ENCODE data around the gene CRYBG1. TPM values are rescaled to one million over a fixed set of nuclear protein-coding genes. Genes with fewer than 3 reads are reported as not detected.
"Not testable (repeated sequence)": the region's sequence is repeated elsewhere in the genome, so short reads cannot be mapped to it uniquely, and the experiment has no call there.

CRYBG1 gene
- total RNA-seq, 4 donors from 2014 or later = 102 to 127 (median 125) TPM

GRCh38 chr6:106586815-106587415 lies 226.4 kb downstream of the CRYBG1 start:
- H3K4me3 ChIP-seq (ENCODE audit: low read depth, poor library complexity, severe bottlenecking) = no peak overlapping the region
- intact Hi-C loops (cut with DNase I; ENCODE audit: low total_unique reads) = no loop called here
- TF ChIP-seq POLR2A (IDR thresholded peaks at IDR 0.05) (no peak), CTCF (IDR thresholded peaks at IDR 0.05) (no peak)
- DNase-seq (ENCODE audit: low spot score in 2 of 2) = no peak
- 91 to 96% methylated on average over 4 of the region's 4 CpGs for WGBS, 2 donors

GRCh38 chr6:106588937-106589336 lies 228.4 kb downstream of the CRYBG1 start:
- 72 to 76% methylated on average over 4 to 5 of the region's 5 CpGs for WGBS, 2 donors
- DNase-seq (ENCODE audit: low spot score in 2 of 2); H3K4me3 ChIP-seq (ENCODE audit: low read depth, poor library complexity, severe bottlenecking); intact Hi-C loops (cut with DNase I; ENCODE audit: low total_unique reads): not testable (repeated sequence)

GRCh38 chr6:106591111-106591825 lies 230.8 kb downstream of the CRYBG1 start:
- no peak for DNase-seq (ENCODE audit: low spot score in 2 of 2)
- H3K4me3 ChIP-seq (ENCODE audit: low read depth, poor library complexity, severe bottlenecking) = no peak overlapping the region
- intact Hi-C loops (cut with DNase I; ENCODE audit: low total_unique reads) = no loop called here
- no peak for TF ChIP-seq CTCF (IDR thresholded peaks at IDR 0.05)
- no peak for TF ChIP-seq POLR2A (IDR thresholded peaks at IDR 0.05)
- WGBS, 2 donors = 84 to 86% methylated on average over 3 of the region's 3 CpGs

GRCh38 chr6:106599440-106599839 lies 238.9 kb downstream of the CRYBG1 start:
- DNase-seq (ENCODE audit: low spot score in 2 of 2) = no peak
- no peak overlapping the region for H3K4me3 ChIP-seq (ENCODE audit: low read depth, poor library complexity, severe bottlenecking)
- 45 to 48% methylated on average over 2 of the region's 2 CpGs for WGBS, 2 donors
- no peak for TF ChIP-seq POLR2A (IDR thresholded peaks at IDR 0.05)
- TF ChIP-seq CTCF (IDR thresholded peaks at IDR 0.05) = no peak
- intact Hi-C loops (cut with DNase I; ENCODE audit: low total_unique reads) = no loop called here

GRCh38 chr6:106600329-106600728 lies 239.8 kb downstream of the CRYBG1 start:
- intact Hi-C loops (cut with DNase I; ENCODE audit: low total_unique reads) = no loop called here
- TF ChIP-seq CTCF (IDR thresholded peaks at IDR 0.05) = no peak
- no peak for TF ChIP-seq POLR2A (IDR thresholded peaks at IDR 0.05)
- H3K4me3 ChIP-seq (ENCODE audit: low read depth, poor library complexity, severe bottlenecking) = no peak overlapping the region
- WGBS, 2 donors = 96 to 98% methylated on average over 2 of the region's 2 CpGs
- DNase-seq (ENCODE audit: low spot score in 2 of 2) = no peak

- intact Hi-C loops (cut with DNase I; ENCODE audit: low total_unique reads) = no loop called here
- TF ChIP-seq POLR2A (IDR thresholded peaks at IDR 0.05) (no peak), CTCF (IDR thresholded peaks at IDR 0.05) (no peak)
- no peak for DNase-seq (ENCODE audit: low spot score in 2 of 2)
- H3K4me3 ChIP-seq (ENCODE audit: low read depth, poor library complexity, severe bottlenecking) = no peak overlapping the region
- WGBS, 2 donors = 6 to 12% methylated on average over 2 of the region's 2 CpGs
These were observed 247.7 kb downstream of the CRYBG1 start for GRCh38 chr6:106608080-106608668.

Measured in lower leg skin (tissue), 4 donors.